ENCODE results near the gene SLC31A1. TPM values are rescaled to one million over a fixed set of nuclear protein-coding genes. Genes with fewer than 3 reads are reported as not detected.
A peak's percentile ranks its signal among the peaks of the same experiment; 100 is the strongest.

SLC31A1 gene
- total RNA-seq, 5 donors from 2014 or later (not counting 1 experiment from before 2014, with no cell fraction given), result 2.7 to 7.1 (median 4.2) TPM

DNA sequence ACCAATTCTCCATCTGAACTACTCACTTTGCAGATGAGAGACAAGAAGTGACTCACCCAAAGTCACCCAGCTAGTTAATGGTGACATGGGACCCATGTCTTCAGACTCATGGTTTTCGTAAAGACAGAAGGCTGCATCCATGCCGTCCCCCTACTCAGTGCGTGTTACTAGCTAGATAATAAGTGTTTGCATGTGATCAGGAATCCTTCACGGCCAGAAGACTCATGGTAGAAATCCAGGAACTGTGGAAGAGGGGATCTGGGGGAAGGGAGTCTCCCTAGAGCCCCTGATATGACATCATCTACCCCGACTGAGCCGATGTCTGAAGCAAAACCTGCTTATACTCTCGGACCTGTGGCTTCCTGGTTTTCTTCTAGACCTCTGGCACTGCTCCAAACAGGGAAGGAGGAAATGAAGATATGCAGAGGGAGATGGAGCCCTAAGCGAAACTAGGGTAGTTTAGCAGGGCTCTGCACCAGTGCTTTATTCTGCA is 78.5 kb downstream of the SLC31A1 start:
- ChIA-PET CTCF (interaction anchor here in 1 of 2 donors (0.5 kb wide), 1 partner anchor 1382 kb away, joined by 3 read pairs; no protein-coding TSS in a partner anchor), POLR2A (no interaction called here)
- Mint-ChIP-seq H3K4me1 (no peaks in the 10 kb centered on the region), H3K27ac (no peak overlapping the region), H3K9me3 (no peaks in the 10 kb centered on the region), H3K27me3 (peaks cover 0 to 7% of the 10 kb centered on the region in 2 donors), H3K4me3 (no peak overlapping the region), H3K36me3 (no peaks in the 10 kb centered on the region)
- H3K9me3 ChIP-seq, result no peaks in the 10 kb centered on the region
- H3K4me1 ChIP-seq (ENCODE audit: control insufficient read depth in 1 of 2, extremely low read depth in 1 of 2, insufficient read depth in 2 of 2, low read length in 2 of 2), result no peaks in the 10 kb centered on the region
- DNase-seq (no peak), ATAC-seq (replicated peaks in 1 of 4) (no peak)
- peaks cover 0 to 13% of the 10 kb centered on the region in 2 experiments for H3K27me3 ChIP-seq (replicated peaks in 1 of 2; ENCODE audit: control insufficient read depth in 2 of 2, extremely low read depth in 1 of 2, insufficient read depth in 2 of 2, low read length in 1 of 2)
- no peaks in the 10 kb centered on the region for H3K36me3 ChIP-seq (ENCODE audit: control insufficient read depth in 2 of 2, extremely low read depth in 1 of 2, insufficient read depth in 1 of 2, low read length in 1 of 2)
- 84% methylated on average over 4 of the region's 8 CpGs for WGBS (ENCODE audit: insufficient coverage)
- no peak overlapping the region for H3K27ac ChIP-seq (ENCODE audit: low read length)
- no peak overlapping the region for H3K4me3 ChIP-seq (ENCODE audit: control insufficient read depth in 1 of 2, extremely low read depth in 1 of 2, low read length in 1 of 2)

DNA sequence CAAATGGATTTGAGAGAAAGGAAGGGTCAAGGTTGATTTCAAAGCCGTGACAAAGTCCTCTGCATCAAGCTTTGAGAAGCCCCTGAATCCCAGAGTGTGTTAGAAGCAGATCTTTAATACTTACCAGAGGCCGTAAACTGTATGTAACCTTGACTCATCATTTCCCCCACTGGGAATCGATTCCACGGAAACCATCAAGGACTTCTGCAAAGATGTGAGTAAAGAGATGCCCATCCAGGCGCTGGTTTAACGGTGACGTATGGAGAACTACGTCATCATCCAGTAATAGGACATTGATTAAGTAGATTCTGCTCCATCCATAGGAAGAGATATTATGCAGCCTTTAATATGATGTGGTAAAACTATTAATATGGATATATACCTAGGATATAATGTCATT is 80.2 kb downstream of the SLC31A1 start:
- H3K4me1 ChIP-seq (ENCODE audit: control insufficient read depth in 1 of 2, extremely low read depth in 1 of 2, insufficient read depth in 2 of 2, low read length in 2 of 2), result no peaks in the 10 kb centered on the region
- no peak overlapping the region for H3K4me3 ChIP-seq (ENCODE audit: control insufficient read depth in 1 of 2, extremely low read depth in 1 of 2, low read length in 1 of 2)
- CTCF ChIA-PET, result no interaction called here
- peaks cover 0 to 15% of the 10 kb centered on the region in 2 experiments for H3K27me3 ChIP-seq (replicated peaks in 1 of 2; ENCODE audit: control insufficient read depth in 2 of 2, extremely low read depth in 1 of 2, insufficient read depth in 2 of 2, low read length in 1 of 2)
- ATAC-seq (replicated peaks in 1 of 4) (no peak), DNase-seq (no peak)
- Mint-ChIP-seq H3K4me3 (no peak overlapping the region), H3K4me1 (no peaks in the 10 kb centered on the region), H3K36me3 (no peaks in the 10 kb centered on the region), H3K27ac (no peak overlapping the region), H3K9me3 (no peaks in the 10 kb centered on the region), H3K27me3 (peaks cover 0 to 10% of the 10 kb centered on the region in 2 donors)
- no peak overlapping the region for H3K27ac ChIP-seq (ENCODE audit: low read length)
- H3K36me3 ChIP-seq (ENCODE audit: control insufficient read depth in 2 of 2, extremely low read depth in 1 of 2, insufficient read depth in 1 of 2, low read length in 1 of 2), result no peaks in the 10 kb centered on the region
- POLR2A ChIA-PET, result no interaction called here
- 90% methylated on average over 5 of the region's 8 CpGs for WGBS (ENCODE audit: insufficient coverage)
- no peaks in the 10 kb centered on the region for H3K9me3 ChIP-seq

DNA sequence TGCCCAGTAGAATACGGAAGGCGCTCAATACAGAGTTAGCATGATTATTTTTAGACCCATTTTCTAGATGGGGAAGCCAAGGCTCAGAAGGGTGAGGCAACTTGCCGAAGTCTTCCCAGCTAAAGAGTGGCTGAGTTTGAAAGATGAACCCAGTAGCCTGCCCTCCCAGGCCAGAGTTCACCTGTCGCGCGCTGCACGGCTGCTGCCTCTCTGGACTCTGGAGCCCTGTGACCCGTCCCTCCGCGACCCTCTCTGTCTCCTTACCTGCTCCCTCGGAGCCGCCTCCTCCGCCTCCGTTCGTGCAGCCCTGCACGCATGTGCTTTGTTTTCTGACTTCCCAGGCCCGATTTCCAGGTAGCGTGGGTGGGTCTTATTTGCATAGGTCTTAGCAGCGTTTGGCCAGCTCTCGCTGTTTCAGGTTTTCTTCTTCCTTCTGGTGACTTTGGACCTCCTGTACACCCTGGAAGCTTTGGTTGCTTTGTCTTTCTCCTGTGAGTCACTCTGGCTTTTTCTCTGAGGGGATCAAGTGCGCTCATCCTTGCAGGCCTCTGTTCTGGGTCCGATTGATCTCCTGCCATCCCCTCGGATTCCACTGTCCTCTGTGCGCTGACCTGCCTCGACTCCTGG is 81.6 kb downstream of the SLC31A1 start, which contains the start of gene RNF183:
RNF183 (minus strand) TSS at position 585 of the 627 bp plus-strand sequence. CDS start 5,192 bp downstream, outside the sequence.
- 89% methylated on average over 23 of the region's 25 CpGs for WGBS (ENCODE audit: insufficient coverage)
- no peaks in the 10 kb centered on the region for H3K36me3 Mint-ChIP-seq
- DNase-seq (no peak), ATAC-seq (replicated peaks in 1 of 4) (no peak)
- ChIA-PET POLR2A (no interaction called here), CTCF (no interaction called here)
- Histone ChIP-seq H3K4me3 (ENCODE audit: control insufficient read depth in 1 of 2, extremely low read depth in 1 of 2, low read length in 1 of 2) (no peak within 1 kb of the TSS), H3K27ac (ENCODE audit: low read length) (no peak within 1 kb of the TSS), H3K36me3 (ENCODE audit: control insufficient read depth in 2 of 2, extremely low read depth in 1 of 2, insufficient read depth in 1 of 2, low read length in 1 of 2) (no peaks in the 10 kb centered on the region), H3K9me3 (no peaks in the 10 kb centered on the region), H3K4me1 (ENCODE audit: control insufficient read depth in 1 of 2, extremely low read depth in 1 of 2, insufficient read depth in 2 of 2, low read length in 2 of 2) (no peaks in the 10 kb centered on the region), H3K27me3 (replicated peaks in 1 of 2; ENCODE audit: control insufficient read depth in 2 of 2, extremely low read depth in 1 of 2, insufficient read depth in 2 of 2, low read length in 1 of 2) (peaks cover 0 to 20% of the 10 kb centered on the region in 2 experiments)
- peaks cover 0 to 13% of the 10 kb centered on the region in 2 donors for H3K27me3 Mint-ChIP-seq
- no peak within 1 kb of the TSS for H3K27ac Mint-ChIP-seq
- H3K4me1 Mint-ChIP-seq, result no peaks in the 10 kb centered on the region
- no peaks in the 10 kb centered on the region for H3K9me3 Mint-ChIP-seq
- no peak within 1 kb of the TSS for H3K4me3 Mint-ChIP-seq

DNA sequence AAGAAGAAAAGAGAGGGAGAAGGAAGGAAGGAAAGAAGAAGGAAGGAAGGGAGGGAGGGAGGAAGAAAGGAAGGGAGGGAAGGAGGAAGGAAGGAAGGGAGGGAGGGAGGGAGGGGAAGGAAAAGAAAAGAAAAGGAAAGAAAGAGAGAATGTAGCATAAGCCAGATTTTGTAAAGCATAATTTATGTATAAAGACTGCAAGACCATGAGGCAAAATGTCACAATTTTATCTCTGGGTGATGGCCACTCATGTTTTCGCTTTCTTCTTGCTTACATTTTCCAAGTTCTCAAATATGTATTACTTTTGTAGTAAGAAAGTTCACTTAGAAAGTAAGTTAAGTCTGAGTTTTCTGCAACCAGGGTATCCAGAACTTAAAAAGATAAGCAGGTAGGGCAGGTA is 85.2 kb downstream of the SLC31A1 start:
- Mint-ChIP-seq H3K4me1 (no peaks in the 10 kb centered on the region), H3K4me3 (no peak overlapping the region), H3K36me3 (no peaks in the 10 kb centered on the region), H3K9me3 (no peaks in the 10 kb centered on the region), H3K27me3 (peaks cover 0 to 13% of the 10 kb centered on the region in 2 donors), H3K27ac (no peak overlapping the region)
- no peak overlapping the region for H3K4me3 ChIP-seq (ENCODE audit: control insufficient read depth in 1 of 2, extremely low read depth in 1 of 2, low read length in 1 of 2)
- DNase-seq, result no peak
- no peak for ATAC-seq (replicated peaks in 1 of 4)
- no peak overlapping the region for H3K27ac ChIP-seq (ENCODE audit: low read length)
- POLR2A ChIA-PET, result no interaction called here
- CTCF ChIA-PET, result no interaction called here
- H3K27me3 ChIP-seq (replicated peaks in 1 of 2; ENCODE audit: control insufficient read depth in 2 of 2, extremely low read depth in 1 of 2, insufficient read depth in 2 of 2, low read length in 1 of 2), result peaks cover 0 to 9% of the 10 kb centered on the region in 2 experiments
- no peaks in the 10 kb centered on the region for H3K9me3 ChIP-seq
- H3K36me3 ChIP-seq (ENCODE audit: control insufficient read depth in 2 of 2, extremely low read depth in 1 of 2, insufficient read depth in 1 of 2, low read length in 1 of 2), result no peaks in the 10 kb centered on the region
- H3K4me1 ChIP-seq (ENCODE audit: control insufficient read depth in 1 of 2, extremely low read depth in 1 of 2, insufficient read depth in 2 of 2, low read length in 2 of 2), result no peaks in the 10 kb centered on the region
- no CpG with 5 or more reads among the region's 1 CpG for WGBS (ENCODE audit: insufficient coverage)

DNA sequence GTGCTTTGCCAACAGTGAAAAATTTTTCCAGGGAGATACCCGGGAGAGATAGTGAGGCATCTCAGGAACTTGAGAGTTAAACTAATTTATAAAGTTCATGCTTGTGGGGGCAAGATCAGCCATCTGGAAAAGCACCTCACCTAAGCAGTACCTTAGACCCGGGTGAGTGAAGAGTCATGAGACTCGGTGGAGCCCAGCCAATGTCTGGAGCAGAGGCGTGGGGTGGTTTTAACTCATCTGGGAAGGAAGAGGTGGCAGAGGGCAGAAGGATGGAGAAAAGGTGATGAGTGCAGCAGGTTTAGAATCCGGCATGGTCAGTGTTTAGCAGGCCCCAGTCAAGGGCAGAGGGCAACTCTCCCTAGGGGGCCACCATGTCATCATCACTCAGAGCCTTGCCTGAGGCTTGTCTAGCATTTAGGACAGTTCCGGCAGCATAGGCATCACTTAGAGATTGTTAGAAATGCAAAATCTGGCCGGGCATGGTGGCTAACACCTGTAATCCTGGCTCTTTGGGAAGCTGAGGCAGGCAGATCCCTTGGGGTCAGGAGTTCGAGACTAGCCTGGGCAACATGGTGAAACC is 86.1 kb downstream of the SLC31A1 start:
- no peak overlapping the region for H3K4me3 ChIP-seq (ENCODE audit: control insufficient read depth in 1 of 2, extremely low read depth in 1 of 2, low read length in 1 of 2)
- ChIA-PET CTCF (interaction anchor here in 1 of 2 donors (0.7 kb wide), 1 partner anchor 272 kb away, joined by 7 read pairs; no protein-coding TSS in a partner anchor), POLR2A (no interaction called here)
- no peaks in the 10 kb centered on the region for H3K4me1 ChIP-seq (ENCODE audit: control insufficient read depth in 1 of 2, extremely low read depth in 1 of 2, insufficient read depth in 2 of 2, low read length in 2 of 2)
- H3K36me3 ChIP-seq (ENCODE audit: control insufficient read depth in 2 of 2, extremely low read depth in 1 of 2, insufficient read depth in 1 of 2, low read length in 1 of 2), result no peaks in the 10 kb centered on the region
- WGBS (ENCODE audit: insufficient coverage), result no CpG with 5 or more reads among the region's 8 CpGs
- no peaks in the 10 kb centered on the region for H3K4me1 Mint-ChIP-seq
- H3K27ac Mint-ChIP-seq, result no peak overlapping the region
- DNase-seq (no peak), ATAC-seq (replicated peaks in 1 of 4) (no peak)
- peaks cover 0 to 13% of the 10 kb centered on the region in 2 donors for H3K27me3 Mint-ChIP-seq
- H3K27ac ChIP-seq (ENCODE audit: low read length), result no peak overlapping the region
- H3K9me3 Mint-ChIP-seq, result no peaks in the 10 kb centered on the region
- H3K36me3 Mint-ChIP-seq, result no peaks in the 10 kb centered on the region
- no peak overlapping the region for H3K4me3 Mint-ChIP-seq
- H3K27me3 ChIP-seq (replicated peaks in 1 of 2; ENCODE audit: control insufficient read depth in 2 of 2, extremely low read depth in 1 of 2, insufficient read depth in 2 of 2, low read length in 1 of 2), result peaks cover 0 to 9% of the 10 kb centered on the region in 2 experiments
- no peaks in the 10 kb centered on the region for H3K9me3 ChIP-seq

DNA sequence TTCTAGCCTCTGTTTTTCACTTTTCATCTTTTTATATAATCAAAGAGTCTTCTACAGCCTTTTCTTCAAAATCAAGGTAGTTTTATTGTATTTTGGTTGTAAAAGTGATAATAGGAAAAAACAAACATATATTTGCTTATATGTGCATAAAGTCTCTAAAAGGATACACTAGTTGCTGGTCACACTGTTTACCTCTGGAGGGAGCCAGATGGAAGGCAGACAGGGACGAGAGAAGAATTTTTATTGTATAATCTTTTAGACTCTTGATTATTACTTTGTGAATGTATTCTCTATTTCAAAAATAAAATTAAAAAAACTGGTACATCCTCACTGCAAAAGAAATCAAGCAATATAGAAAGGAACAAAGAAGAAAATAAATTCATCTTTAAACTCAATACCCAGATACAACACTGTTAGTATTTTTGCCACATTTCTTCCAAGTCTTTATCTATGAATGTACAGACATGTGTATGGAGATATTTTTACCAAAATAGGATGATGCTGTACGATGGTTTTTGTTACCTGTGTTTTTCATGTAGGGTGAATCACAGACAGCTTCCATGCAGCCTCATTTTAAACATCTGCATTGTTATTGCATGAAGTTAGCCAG is 88.0 kb downstream of the SLC31A1 start:
- H3K9me3 ChIP-seq, result no peaks in the 10 kb centered on the region
- Mint-ChIP-seq H3K4me3 (no peak overlapping the region), H3K4me1 (no peaks in the 10 kb centered on the region), H3K36me3 (no peaks in the 10 kb centered on the region), H3K27me3 (peaks cover 0 to 6% of the 10 kb centered on the region in 2 donors), H3K9me3 (no peaks in the 10 kb centered on the region), H3K27ac (no peak overlapping the region)
- ChIA-PET CTCF (interaction anchor here (0.6 to 1.0 kb wide), 4 partner anchors 18 to 351 kb away, joined by 3 to 5 read pairs (median 4); no protein-coding TSS in a partner anchor), POLR2A (interaction anchor here in 1 of 2 donors (0.7 kb wide), 1 partner anchor 173 kb away, joined by 6 read pairs; no protein-coding TSS in a partner anchor)
- no CpG with 5 or more reads among the region's 2 CpGs for WGBS (ENCODE audit: insufficient coverage)
- no peak overlapping the region for H3K27ac ChIP-seq (ENCODE audit: low read length)
- no peaks in the 10 kb centered on the region for H3K4me1 ChIP-seq (ENCODE audit: control insufficient read depth in 1 of 2, extremely low read depth in 1 of 2, insufficient read depth in 2 of 2, low read length in 2 of 2)
- ATAC-seq (replicated peaks in 1 of 4), result peak in 2 of 4 experiments; percentile 48 to 57
- DNase-seq, result peak in 14 of 35 experiments; percentile 2 to 54 (median 9)
- no peaks in the 10 kb centered on the region for H3K36me3 ChIP-seq (ENCODE audit: control insufficient read depth in 2 of 2, extremely low read depth in 1 of 2, insufficient read depth in 1 of 2, low read length in 1 of 2)
- H3K27me3 ChIP-seq (replicated peaks in 1 of 2; ENCODE audit: control insufficient read depth in 2 of 2, extremely low read depth in 1 of 2, insufficient read depth in 2 of 2, low read length in 1 of 2), result peaks cover 0 to 9% of the 10 kb centered on the region in 2 experiments
- no peak overlapping the region for H3K4me3 ChIP-seq (ENCODE audit: control insufficient read depth in 1 of 2, extremely low read depth in 1 of 2, low read length in 1 of 2)
